T-helper 2 cell treated with Interferon-gamma antibody and Interleukin-4, amounts not matched to agents 5 μg/mL and 100 μg/mL, for 36 hours (primary cell): ENCODE measurements around the gene NDUFS6.

Experiments
- DNase-seq: peaks from one replicate; pipeline ENCODE4 v3.0.0; 2021; ENCODE audit warnings: low spot score
- H3K27ac Mint-ChIP-seq: one replicate; pipeline ENCODE4 v1.8.0; 2021; ENCODE audit warnings: mild to moderate bottlenecking, mixed read lengths
- H3K27me3 Mint-ChIP-seq: one replicate; pipeline ENCODE4 v1.8.0; 2021; ENCODE audit warnings: low read depth, mixed read lengths
- H3K36me3 Mint-ChIP-seq: one replicate; pipeline ENCODE4 v1.8.0; 2021; ENCODE audit warnings: low read depth, mixed read lengths
- H3K4me1 Mint-ChIP-seq: one replicate; pipeline ENCODE4 v1.8.0; 2021; ENCODE audit warnings: low read depth, mixed read lengths
- H3K4me3 Mint-ChIP-seq: one replicate; pipeline ENCODE4 v1.8.0; 2022; ENCODE audit warnings: mild to moderate bottlenecking, moderate library complexity, mixed read lengths
- H3K9me3 Mint-ChIP-seq: one replicate; pipeline ENCODE4 v1.8.0; 2021; ENCODE audit warnings: mixed read lengths

NDUFS6 gene

DNA sequence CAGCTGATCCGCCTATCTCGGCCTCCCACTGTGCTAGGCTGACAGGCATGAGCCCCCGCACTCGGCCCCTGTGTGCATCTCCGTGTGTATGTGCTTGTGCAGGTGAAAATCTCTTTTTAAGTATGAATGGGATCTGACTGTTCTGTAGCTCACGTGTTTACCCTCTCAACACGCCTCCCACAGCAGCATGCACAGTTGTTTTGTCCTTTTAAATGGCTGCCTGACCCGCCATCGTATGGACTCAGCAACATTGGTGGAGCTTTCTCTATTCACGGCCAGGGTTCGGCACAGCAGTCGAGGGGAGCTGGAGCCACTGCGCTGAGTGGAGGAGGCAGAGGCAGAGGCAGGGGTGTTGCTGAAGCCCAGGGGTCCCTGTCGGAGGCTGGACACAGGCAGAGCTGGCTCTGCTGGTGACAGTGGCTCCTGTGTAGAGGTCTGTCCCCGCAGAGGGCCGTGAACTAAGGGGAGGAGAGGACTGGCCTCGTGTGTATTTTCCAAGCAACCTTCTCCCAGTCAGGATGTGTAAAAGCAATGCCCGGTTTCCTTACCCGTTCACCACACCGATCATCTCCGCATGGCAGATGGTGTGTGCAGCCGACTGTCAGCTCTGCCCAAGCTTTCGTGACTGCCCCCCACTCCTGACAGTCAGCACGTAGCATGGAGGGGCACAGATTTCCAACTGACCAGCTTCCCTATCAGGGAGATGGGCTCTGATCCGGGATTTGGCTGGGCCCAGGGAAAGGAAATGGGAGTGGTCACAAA is 38.9 kb upstream of the NDUFS6 start:
- Mint-ChIP-seq H3K27me3 (peaks cover 5% of the 10 kb centered on the region), H3K4me3 (no peak overlapping the region), H3K27ac (no peak overlapping the region), H3K36me3 (no peaks in the 10 kb centered on the region), H3K9me3 (peaks cover 8% of the 10 kb centered on the region), H3K4me1 (no peaks in the 10 kb centered on the region)
- DNase-seq, result no peak

DNA sequence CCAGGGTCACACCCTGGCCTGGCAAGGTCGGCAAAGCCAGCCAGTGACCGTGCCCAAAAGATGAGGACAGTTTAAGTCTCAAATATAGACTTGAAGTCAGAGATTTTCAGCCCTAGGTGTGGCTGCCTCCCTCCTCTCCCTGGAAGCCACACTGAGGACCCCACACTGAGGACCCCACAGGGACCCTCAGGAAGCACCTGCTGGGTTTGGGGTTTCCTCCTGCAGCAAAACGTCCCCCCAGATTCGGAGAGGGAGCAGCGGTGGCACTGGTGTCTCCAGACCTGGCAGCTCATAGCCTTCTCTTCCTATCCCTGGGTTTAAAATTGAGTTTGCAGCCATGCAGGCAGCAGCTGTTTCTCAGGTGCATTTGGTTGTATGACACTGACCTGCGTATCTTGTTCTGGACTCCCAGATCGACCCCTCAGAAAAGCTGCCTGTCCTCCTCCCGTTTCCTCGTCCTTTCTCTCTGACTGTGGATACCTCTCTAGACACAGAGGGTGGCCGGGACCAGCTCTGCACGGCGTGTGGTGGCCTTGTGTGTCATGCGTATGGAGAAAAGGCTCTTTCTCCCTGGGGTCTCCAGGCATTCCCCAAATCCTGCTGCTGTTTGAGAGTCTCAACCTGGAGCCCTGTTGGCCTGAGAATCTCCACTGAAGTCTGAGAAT is 38.2 kb upstream of the NDUFS6 start:
- DNase-seq, result no peak
- no peaks in the 10 kb centered on the region for H3K4me1 Mint-ChIP-seq
- no peak overlapping the region for H3K27ac Mint-ChIP-seq
- H3K4me3 Mint-ChIP-seq, result no peak overlapping the region
- peaks cover 8% of the 10 kb centered on the region for H3K9me3 Mint-ChIP-seq
- no peaks in the 10 kb centered on the region for H3K36me3 Mint-ChIP-seq
- H3K27me3 Mint-ChIP-seq, result peaks cover 5% of the 10 kb centered on the region

DNA sequence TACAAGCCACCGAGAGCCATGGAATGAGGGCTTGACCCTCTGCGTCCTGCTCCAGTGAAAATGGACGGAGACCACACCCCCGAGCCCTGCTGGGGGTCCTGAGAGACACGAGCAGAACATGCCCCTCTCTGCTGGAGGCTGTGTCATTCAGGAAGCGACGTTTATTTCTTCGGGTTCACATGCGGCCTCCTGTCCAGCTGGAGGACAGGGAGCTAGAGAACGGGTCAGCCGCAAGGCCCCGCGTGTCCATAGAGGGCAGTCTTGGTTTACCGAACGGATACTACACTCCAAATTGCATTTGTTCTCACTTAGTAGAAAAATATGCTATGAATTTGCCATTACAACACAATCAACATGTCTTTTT is 37.7 kb upstream of the NDUFS6 start:
- Mint-ChIP-seq H3K4me1 (no peaks in the 10 kb centered on the region), H3K27ac (no peak overlapping the region), H3K4me3 (no peak overlapping the region), H3K9me3 (peaks cover 3% of the 10 kb centered on the region), H3K36me3 (no peaks in the 10 kb centered on the region), H3K27me3 (peaks cover 5% of the 10 kb centered on the region)
- no peak for DNase-seq

DNA sequence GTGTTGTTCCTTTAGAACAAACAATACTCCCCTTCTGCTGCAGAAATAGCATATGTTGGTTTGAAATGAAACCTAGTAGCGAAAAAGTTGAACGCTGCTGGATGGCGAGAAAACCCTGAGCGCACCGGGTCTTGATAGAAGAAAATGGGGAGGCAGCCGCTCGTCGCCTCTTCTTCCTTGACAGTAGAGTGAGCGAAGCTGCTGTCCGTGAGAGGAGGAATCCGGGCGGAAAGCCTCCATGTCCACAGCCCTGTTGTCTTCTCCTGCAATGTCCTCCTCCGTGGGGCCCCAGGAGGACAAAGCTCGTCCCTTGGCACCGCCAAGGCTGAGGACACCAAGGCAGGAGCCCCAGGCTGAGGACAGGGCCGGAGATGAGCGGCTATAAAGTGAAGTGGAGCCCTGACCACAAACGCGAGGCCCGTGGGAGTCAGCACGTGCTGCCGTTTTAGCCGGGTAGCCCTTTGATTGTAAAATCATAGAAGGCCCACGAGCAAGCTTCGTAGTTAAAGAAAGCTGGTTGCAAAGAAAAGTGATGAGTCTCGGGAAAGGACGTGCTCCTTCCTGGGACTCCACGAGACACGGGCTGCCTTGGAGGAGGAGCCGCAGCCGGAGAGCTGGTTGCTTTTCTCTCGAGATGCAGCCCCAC is 37.1 kb upstream of the NDUFS6 start:
- DNase-seq, result no peak
- no peaks in the 10 kb centered on the region for H3K9me3 Mint-ChIP-seq

DNA sequence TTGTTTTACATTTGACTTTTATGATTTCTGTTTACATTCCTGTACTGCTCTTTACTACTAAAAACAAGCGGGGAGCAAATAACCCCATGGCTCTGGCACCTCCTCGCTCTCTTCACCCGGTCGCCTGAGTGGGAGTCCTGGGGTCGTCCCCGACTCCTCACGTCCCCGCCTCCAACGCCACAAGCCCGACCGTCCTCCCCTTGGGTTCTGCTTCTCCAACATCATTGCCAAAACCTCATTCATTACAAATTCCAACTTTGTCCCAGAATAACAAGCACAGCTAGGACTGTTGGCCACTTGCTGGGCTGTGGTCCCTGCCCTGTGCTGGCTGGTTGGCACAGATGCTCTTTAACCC is 36.6 kb upstream of the NDUFS6 start:
- Mint-ChIP-seq H3K4me1 (no peaks in the 10 kb centered on the region), H3K4me3 (no peak overlapping the region), H3K27ac (no peak overlapping the region), H3K36me3 (no peaks in the 10 kb centered on the region), H3K27me3 (peaks cover 5% of the 10 kb centered on the region), H3K9me3 (no peaks in the 10 kb centered on the region)
- DNase-seq, result no peak

More for the DNA sequence above, 37.1 kb upstream of the NDUFS6 start:
- no peaks in the 10 kb centered on the region for H3K4me1 Mint-ChIP-seq
- peaks cover 5% of the 10 kb centered on the region for H3K27me3 Mint-ChIP-seq
- H3K36me3 Mint-ChIP-seq, result no peaks in the 10 kb centered on the region
- H3K4me3 Mint-ChIP-seq, result no peak overlapping the region
- H3K27ac Mint-ChIP-seq, result no peak overlapping the region

DNA sequence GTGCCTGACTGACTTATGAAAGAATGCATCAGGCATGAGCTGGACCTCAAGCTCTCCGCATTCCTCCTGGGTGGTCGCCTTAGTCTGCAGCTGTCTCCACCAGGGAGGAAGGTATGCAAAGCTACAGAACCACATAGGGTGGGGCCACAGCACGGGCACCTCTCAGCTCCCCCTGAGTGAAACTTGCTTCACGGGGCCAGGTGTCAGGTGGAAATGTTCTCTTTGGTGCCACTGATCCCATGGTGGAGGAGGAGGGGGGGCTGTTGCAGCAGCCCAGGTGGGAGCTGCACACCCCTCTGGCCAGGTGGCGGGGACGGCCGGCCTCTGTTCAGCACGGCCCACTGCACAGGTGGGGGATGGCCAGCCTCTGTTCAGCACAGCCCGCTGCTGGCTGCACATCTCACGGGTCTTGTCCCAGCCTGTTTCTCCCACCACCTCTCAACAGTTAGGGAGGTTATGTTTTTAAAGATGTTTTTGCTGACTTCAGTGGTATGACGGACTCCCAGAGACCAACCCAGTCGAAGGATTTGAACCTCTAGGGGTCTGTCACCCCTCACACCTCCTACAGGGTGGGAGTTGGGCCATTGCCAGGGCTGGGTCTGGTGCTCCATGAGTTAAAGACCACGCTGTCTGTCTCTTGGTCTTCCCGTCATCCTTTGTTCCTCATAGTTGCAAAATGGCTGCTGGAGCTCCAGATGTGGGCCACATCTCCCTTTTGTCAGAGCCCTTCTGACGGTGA is 35.9 kb upstream of the NDUFS6 start:
- DNase-seq, result no peak
- H3K9me3 Mint-ChIP-seq, result no peaks in the 10 kb centered on the region
- H3K4me1 Mint-ChIP-seq, result no peaks in the 10 kb centered on the region
- peaks cover 5% of the 10 kb centered on the region for H3K27me3 Mint-ChIP-seq
- H3K36me3 Mint-ChIP-seq, result no peaks in the 10 kb centered on the region
- H3K27ac Mint-ChIP-seq, result no peak overlapping the region
- H3K4me3 Mint-ChIP-seq, result no peak overlapping the region

DNA sequence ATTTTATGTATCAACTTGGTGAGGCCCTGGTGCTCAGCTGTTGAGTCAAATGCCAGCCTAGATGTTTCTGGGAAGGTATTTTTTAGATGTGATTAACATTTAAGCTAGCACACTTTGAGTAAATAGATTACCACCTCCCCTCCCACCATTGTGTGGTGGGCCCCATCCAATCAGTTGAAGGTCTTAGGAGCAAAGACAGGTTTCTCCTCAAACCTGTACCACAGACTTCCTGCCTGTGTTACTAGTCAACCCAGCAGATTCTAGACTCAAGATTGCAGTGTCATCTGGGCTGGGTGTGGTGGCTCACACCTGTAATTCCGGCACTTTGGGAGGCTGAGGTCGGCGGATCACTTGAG is 35.3 kb upstream of the NDUFS6 start:
- no peaks in the 10 kb centered on the region for H3K4me1 Mint-ChIP-seq
- DNase-seq, result no peak
- no peaks in the 10 kb centered on the region for H3K9me3 Mint-ChIP-seq
- no peaks in the 10 kb centered on the region for H3K36me3 Mint-ChIP-seq
- peaks cover 7% of the 10 kb centered on the region for H3K27me3 Mint-ChIP-seq
- H3K27ac Mint-ChIP-seq, result no peak overlapping the region
- no peak overlapping the region for H3K4me3 Mint-ChIP-seq

DNA sequence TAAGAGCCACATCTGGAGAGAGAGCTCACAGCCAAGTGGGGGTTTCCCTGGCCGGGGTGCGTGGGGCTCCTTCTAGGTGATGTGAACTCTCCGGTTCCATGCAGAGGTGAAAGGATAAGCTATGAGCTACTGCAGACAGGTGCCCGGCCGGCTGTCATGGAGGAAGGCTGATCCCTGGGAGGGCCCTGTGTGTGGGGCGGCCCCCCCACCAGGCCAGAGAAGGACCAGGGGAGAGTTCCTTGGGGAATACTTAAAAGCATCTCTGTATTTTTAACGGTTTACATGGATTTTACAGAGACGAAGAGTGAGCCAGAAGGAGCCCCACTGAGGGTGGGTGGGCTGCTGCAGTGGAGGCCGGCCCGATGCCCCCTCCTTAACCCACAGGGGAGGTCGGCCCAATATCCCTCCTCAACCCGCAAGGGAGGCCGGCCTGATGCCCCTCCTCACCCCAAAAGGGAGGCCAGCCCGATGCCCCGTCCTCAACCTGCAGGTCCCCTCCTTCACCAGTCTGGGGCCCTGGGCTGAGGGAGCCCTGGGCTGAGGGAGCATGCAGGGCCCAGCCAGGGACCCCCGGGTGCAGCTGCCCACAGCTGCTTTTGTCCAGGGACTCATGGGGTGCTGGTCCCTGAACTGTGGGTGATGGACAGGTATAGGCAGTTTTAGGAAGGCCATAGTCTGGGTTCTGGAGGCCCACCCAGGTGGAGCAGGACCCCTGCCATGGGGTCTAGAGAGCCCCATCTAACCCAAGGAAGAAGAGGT is 33.5 kb upstream of the NDUFS6 start:
- no peaks in the 10 kb centered on the region for H3K4me1 Mint-ChIP-seq
- H3K27ac Mint-ChIP-seq, result no peak overlapping the region
- no peak overlapping the region for H3K4me3 Mint-ChIP-seq
- no peak for DNase-seq
- H3K27me3 Mint-ChIP-seq, result peaks cover 14% of the 10 kb centered on the region
- no peaks in the 10 kb centered on the region for H3K9me3 Mint-ChIP-seq
- no peaks in the 10 kb centered on the region for H3K36me3 Mint-ChIP-seq

DNA sequence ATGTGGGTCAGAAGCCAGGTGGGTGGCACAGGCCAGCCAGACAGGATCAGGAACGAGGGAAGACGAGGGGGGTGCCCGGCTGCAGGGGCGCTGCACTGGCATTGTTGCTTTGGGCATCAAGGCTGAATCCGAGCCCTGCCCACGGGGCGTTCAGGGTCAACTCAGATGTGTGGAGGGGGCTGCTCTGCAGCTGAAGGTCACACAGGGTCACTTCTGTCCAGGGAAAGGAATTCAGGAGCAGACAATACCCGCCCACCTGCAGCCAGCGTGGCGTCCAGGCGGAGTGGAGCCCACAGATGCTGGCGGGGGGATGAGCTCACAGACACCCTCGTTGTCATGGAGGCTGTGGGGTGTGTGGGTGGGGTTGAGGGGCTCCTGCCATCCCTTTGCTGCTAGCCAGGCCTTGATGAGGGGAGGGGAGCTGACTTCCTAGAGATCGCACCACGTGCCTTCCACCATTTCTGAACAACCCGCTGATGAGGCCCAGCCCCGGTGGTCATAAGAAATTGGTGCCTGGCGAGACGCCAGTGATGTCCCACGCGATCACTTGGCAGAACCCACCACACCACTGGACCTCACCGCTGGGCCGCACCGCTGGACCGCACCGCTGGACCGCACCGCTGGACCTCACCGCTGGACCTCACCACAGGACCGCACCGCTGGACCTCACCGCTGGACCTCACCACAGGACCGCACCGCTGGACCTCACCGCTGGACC is 32.8 kb upstream of the NDUFS6 start:
- Mint-ChIP-seq H3K27me3 (peaks cover 11% of the 10 kb centered on the region), H3K36me3 (no peaks in the 10 kb centered on the region)
- no peak for DNase-seq

DNA sequence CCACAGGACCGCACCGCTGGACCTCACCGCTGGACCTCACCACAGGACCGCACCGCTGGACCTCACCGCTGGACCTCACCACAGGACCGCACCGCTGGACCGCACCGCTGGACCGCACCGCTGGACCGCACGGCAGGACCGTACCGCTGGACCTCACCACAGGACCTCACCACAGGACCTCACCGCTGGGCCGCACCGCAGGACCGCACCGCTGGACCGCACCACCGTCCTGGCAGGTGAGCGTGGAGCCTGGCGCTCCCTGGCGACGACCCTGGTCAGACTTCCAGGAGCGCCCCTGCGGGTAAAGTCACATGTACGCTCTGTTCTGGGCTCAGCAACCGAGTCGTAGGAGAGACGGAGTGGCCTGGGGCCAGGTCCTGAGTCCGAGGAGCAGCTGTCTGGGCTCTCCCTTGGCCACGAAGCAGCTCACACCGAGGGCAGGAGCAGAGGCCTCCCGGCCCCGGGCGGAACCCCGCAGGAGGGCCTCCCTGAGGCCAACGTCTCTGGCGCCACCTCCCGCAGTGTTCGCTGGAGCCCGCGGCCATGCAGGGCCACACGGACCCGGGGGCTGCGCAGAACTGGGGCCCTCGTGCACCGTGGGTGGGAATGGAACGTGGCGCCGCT is 32.1 kb upstream of the NDUFS6 start:
- no peaks in the 10 kb centered on the region for H3K9me3 Mint-ChIP-seq
- peaks cover 10% of the 10 kb centered on the region for H3K27me3 Mint-ChIP-seq
- H3K27ac Mint-ChIP-seq, result no peak overlapping the region
- no peak for DNase-seq
- H3K36me3 Mint-ChIP-seq, result no peaks in the 10 kb centered on the region
- H3K4me1 Mint-ChIP-seq, result no peaks in the 10 kb centered on the region
- no peak overlapping the region for H3K4me3 Mint-ChIP-seq

More for the DNA sequence above, 32.8 kb upstream of the NDUFS6 start:
- Mint-ChIP-seq H3K4me3 (no peak overlapping the region), H3K9me3 (no peaks in the 10 kb centered on the region), H3K27ac (no peak overlapping the region), H3K4me1 (no peaks in the 10 kb centered on the region)

DNA sequence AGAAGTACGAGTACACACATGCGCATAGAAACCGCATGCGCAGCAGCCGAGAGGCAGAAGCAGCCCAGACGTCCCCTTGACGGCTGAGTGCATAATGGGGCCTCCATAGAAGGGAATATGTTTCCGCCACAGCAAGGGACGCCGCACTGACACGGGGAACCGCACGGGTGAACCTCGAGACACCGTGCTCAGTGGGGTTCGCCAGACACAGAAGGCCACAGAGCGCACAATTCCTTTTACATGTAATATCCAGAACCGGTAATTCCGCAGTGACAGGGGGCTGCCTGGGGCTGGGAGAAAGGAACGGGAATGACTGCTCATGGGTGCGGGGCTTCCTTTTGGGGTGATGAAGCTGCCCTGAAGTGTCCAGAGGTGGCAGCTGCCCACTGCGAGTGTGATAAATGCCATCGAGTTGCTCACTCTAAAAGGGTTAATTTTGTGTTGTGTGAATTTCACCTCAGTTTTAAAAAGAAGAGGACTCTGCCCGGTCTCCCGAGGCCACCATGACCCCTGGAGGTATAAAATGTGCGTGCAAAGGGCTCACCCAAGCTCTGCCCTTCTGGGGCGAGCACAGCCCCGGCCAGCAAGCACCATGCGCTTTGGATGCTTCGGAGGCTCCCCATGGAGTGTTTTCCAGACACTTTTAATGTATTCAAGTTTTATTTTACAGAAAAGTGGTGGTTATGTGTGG is 31.3 kb upstream of the NDUFS6 start:
- no peaks in the 10 kb centered on the region for H3K4me1 Mint-ChIP-seq
- no peak overlapping the region for H3K4me3 Mint-ChIP-seq
- H3K9me3 Mint-ChIP-seq, result no peaks in the 10 kb centered on the region
- no peaks in the 10 kb centered on the region for H3K36me3 Mint-ChIP-seq
- H3K27ac Mint-ChIP-seq, result no peak overlapping the region
- DNase-seq, result no peak
- H3K27me3 Mint-ChIP-seq, result peaks cover 10% of the 10 kb centered on the region

DNA sequence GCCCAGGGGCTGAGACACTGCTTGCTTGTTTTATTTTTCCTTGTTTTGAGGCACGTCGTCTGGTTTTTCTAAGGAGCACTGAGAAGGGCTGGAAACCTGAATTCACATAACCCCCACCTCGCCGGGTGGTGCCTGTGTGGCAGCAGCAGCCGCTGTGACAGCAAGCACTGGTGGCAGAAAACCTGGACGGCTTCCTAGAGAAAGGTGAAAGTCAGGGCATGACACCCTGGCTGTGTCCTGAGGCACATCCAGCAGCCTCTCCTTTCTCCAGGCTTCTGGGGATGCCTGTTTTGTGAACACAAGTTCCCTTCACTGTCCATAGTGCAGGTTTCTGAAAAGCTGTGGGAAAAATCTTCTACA is 30.8 kb upstream of the NDUFS6 start:
- H3K4me3 Mint-ChIP-seq, result no peak overlapping the region
- H3K4me1 Mint-ChIP-seq, result no peaks in the 10 kb centered on the region
- H3K36me3 Mint-ChIP-seq, result no peaks in the 10 kb centered on the region
- H3K27me3 Mint-ChIP-seq, result peaks cover 10% of the 10 kb centered on the region
- DNase-seq, result no peak
- no peaks in the 10 kb centered on the region for H3K9me3 Mint-ChIP-seq
- H3K27ac Mint-ChIP-seq, result no peak overlapping the region
